Right kidney (tissue), 1 donor: Measurements from ENCODE around the gene COL19A1.

Source experiments
- DNase-seq: peaks from one replicate; pipeline ENCODE4 v3.0.0-alpha.2; 2016

Gene COL19A1

GRCh38 chr6:70130865-70131264 is 264.5 kb downstream of the COL19A1 start:
- no peak for DNase-seq

- DNase-seq, result no peak
Observed at GRCh38 chr6:70131528-70131927, 265.2 kb downstream of the COL19A1 start.

- DNase-seq, result no peak
Observed at GRCh38 chr6:70133246-70133645, 266.9 kb downstream of the COL19A1 start.

- no peak for DNase-seq
Observed at GRCh38 chr6:70134542-70134941, 268.2 kb downstream of the COL19A1 start.

- no peak for DNase-seq
Observed at GRCh38 chr6:70135219-70136160, 269.1 kb downstream of the COL19A1 start.

GRCh38 chr6:70136996-70137395 is 270.6 kb downstream of the COL19A1 start:
- no peak for DNase-seq

- no peak for DNase-seq
Observed at GRCh38 chr6:70140496-70140895, 274.1 kb downstream of the COL19A1 start.

- no peak for DNase-seq
Observed at GRCh38 chr6:70142034-70142433, 275.7 kb downstream of the COL19A1 start.

GRCh38 chr6:70145178-70145577 is 278.8 kb downstream of the COL19A1 start:
- DNase-seq, result no peak

- DNase-seq, result no peak
Observed at GRCh38 chr6:70149209-70149788, 282.9 kb downstream of the COL19A1 start.

- DNase-seq, result no peak
Observed at GRCh38 chr6:70150521-70150920, 284.2 kb downstream of the COL19A1 start.

- DNase-seq, result no peak
Observed at GRCh38 chr6:70151616-70152015, 285.3 kb downstream of the COL19A1 start.

GRCh38 chr6:70152786-70153185 is 286.4 kb downstream of the COL19A1 start:
- DNase-seq, result no peak

- no peak for DNase-seq
Observed at GRCh38 chr6:70157086-70157485, 290.7 kb downstream of the COL19A1 start.

- no peak for DNase-seq
Observed at GRCh38 chr6:70160276-70160675, 293.9 kb downstream of the COL19A1 start.

GRCh38 chr6:70162972-70163371 is 296.6 kb downstream of the COL19A1 start:
- no peak for DNase-seq

GRCh38 chr6:70163795-70164194 is 297.4 kb downstream of the COL19A1 start:
- DNase-seq, result no peak

GRCh38 chr6:70164556-70164955 is 298.2 kb downstream of the COL19A1 start:
- no peak for DNase-seq

GRCh38 chr6:70166088-70166958 is 300.0 kb downstream of the COL19A1 start:
- DNase-seq, result peak; percentile 29

GRCh38 chr6:70168681-70169377 is 302.5 kb downstream of the COL19A1 start:
- DNase-seq, result no peak

- no peak for DNase-seq
Observed at GRCh38 chr6:70171236-70171635, 304.9 kb downstream of the COL19A1 start.

GRCh38 chr6:70172252-70172651 is 305.9 kb downstream of the COL19A1 start:
- no peak for DNase-seq
